K562 (cell line): Measurements from ENCODE around the gene GUK1. TPM values are rescaled to one million over a fixed set of nuclear protein-coding genes. Genes with fewer than 3 reads are reported as not detected.
A peak's percentile ranks its signal among the peaks of the same experiment; 100 is the strongest.

Experiments used
- ATAC-seq: fragments of 200-7000 bp; cut with Tn5 transposase; 3 replicates; pipeline ENCODE4 v1.9.1; 2020; ENCODE audit warnings: moderate library complexity
- BruUV-seq: library from RNA; stranded (reverse); fragments of 400-500 nt; replicated peaks from 2 replicates; lab custom pipeline; 2021; lab: Mats Ljungman, UMichigan
- CTCF ChIA-PET: fragments of 300-600 bp; formaldehyde crosslinking; extraction: SDS; loops from one replicate; lab custom pipeline; 2021; ENCODE audit warnings: low intra/inter-chr PET ratio; lab: Yijun Ruan, JAX
- POLR2A ChIA-PET: fragments of 300-600, 350-650 bp; sonication (Branson Sonifier 250); formaldehyde crosslinking; extraction: SDS; loops from one replicate; lab custom pipeline; 2021; ENCODE audit warnings: antibody characterized with exemption, inconsistent platforms; lab: Yijun Ruan, JAX
- DNase-seq, 4 experiments: peaks; one replicate each; pipeline versions ENCODE4 v3.0.0 to v3.0.0-alpha.2; 2011 to 2018; ENCODE audit warnings: low spot score in 3 of 4, mixed read lengths in 3 of 4; ENCODE audit errors: extremely low read depth in 1 of 4
- FAIRE-seq: peaks from 2 replicates; lab custom pipeline; 2011; peaks lifted over from hg19 to GRCh38; lab: Jason Lieb, UNC
- H2AFZ ChIP-seq: 2 replicates; pipeline ENCODE4 v1.6.0; 2011; ENCODE audit warnings: low read depth, low read length, control low read depth, inconsistent platforms
- H3K27ac ChIP-seq: fragments of 200-600 bp; 3 replicates; pipeline ENCODE4 v1.8.0; 2011; ENCODE audit warnings: low read depth, mild to moderate bottlenecking, control low read depth, inconsistent platforms, low read length, moderate library complexity, mixed read lengths; ENCODE audit errors: extremely low read depth
- H3K27me3 ChIP-seq, 2 experiments: fragments of 300-600 bp in 1 of 2; 2 replicates in 1 of 2; 3 replicates in 1 of 2; pipeline versions ENCODE4 v1.6.0 to v1.8.0; 2011; ENCODE audit warnings: inconsistent platforms in 2 of 2, low read length in 2 of 2, mild to moderate bottlenecking in 1 of 2, mixed read lengths in 1 of 2, moderate library complexity in 1 of 2; ENCODE audit not compliant: control insufficient read depth in 2 of 2, insufficient read depth in 2 of 2
- H3K36me3 ChIP-seq: fragments of 300-600 bp; 3 replicates; pipeline ENCODE4 v1.8.0; 2011; ENCODE audit warnings: mild to moderate bottlenecking, low read length, inconsistent platforms; ENCODE audit not compliant: control insufficient read depth, insufficient read depth
- H3K4me1 ChIP-seq, 2 experiments: fragments of 200-600 bp in 1 of 2; replicated peaks in 1 of 2; 2 replicates in 1 of 2; 3 replicates in 1 of 2; pipeline versions ENCODE4 v1.5.1 to v1.8.0; 2011; ENCODE audit warnings: inconsistent platforms in 2 of 2, low read length in 2 of 2, mild to moderate bottlenecking in 1 of 2, mixed read lengths in 1 of 2, moderate library complexity in 1 of 2; ENCODE audit not compliant: control insufficient read depth in 2 of 2, insufficient read depth in 2 of 2
- H3K4me2 ChIP-seq: 2 replicates; pipeline ENCODE4 v1.6.1; 2011; ENCODE audit warnings: low read length, control low read depth, inconsistent platforms, mixed read lengths; ENCODE audit not compliant: insufficient read depth
- H3K4me3 ChIP-seq: fragments of 200-600 bp; sonication (generic), shearing (Covaris generic); 2 replicates; pipeline ENCODE4 v1.5.1; 2016; ENCODE audit warnings: control low read depth, inconsistent platforms
- H3K79me2 ChIP-seq: fragments of 200-600 bp; 3 replicates; pipeline ENCODE4 v1.8.0; 2011; ENCODE audit warnings: low read length, inconsistent platforms; ENCODE audit not compliant: control insufficient read depth, insufficient read depth
- H3K9ac ChIP-seq, 2 experiments: 2 replicates each; pipeline versions ENCODE4 v1.6.0 to v1.6.1; 2011; ENCODE audit warnings: low read depth in 2 of 2, low read length in 2 of 2, control low read depth in 1 of 2, inconsistent platforms in 1 of 2, mild to moderate bottlenecking in 1 of 2, mixed read lengths in 1 of 2; ENCODE audit not compliant: insufficient read depth in 1 of 2
- H3K9me1 ChIP-seq: one replicate; pipeline ENCODE4 v1.6.0; 2011; ENCODE audit warnings: inconsistent platforms, mild to moderate bottlenecking, low read length, moderate library complexity; ENCODE audit not compliant: control insufficient read depth, insufficient read depth
- H3K9me3 ChIP-seq: replicated peaks from 2 replicates; pipeline ENCODE4 v1.5.1; 2011; ENCODE audit warnings: low read depth, low read length, inconsistent platforms; ENCODE audit not compliant: control insufficient read depth, insufficient read depth
- H4K20me1 ChIP-seq: replicated peaks from 2 replicates; pipeline ENCODE4 v1.6.1; 2011; ENCODE audit warnings: low read length, inconsistent platforms, mixed read lengths; ENCODE audit not compliant: control insufficient read depth, insufficient read depth
- CBX8 ChIP-seq: fragments of 200-600 bp; sonication (generic); IDR thresholded peaks from 2 replicates; pipeline ENCODE4 v1.6.1; 2012; ENCODE audit warnings: borderline replicate concordance, mixed run types, low read depth, mild to moderate bottlenecking, moderate library complexity, mixed read lengths, low read length, control low read depth, inconsistent platforms; ENCODE audit not compliant: poor library complexity, severe bottlenecking; ENCODE audit errors: extremely low read depth
- FOXO4 ChIP-seq: fragments of 450-650 bp; formaldehyde crosslinking; IDR thresholded peaks from 2 replicates; pipeline ENCODE4 v1.4.0; 2020; ENCODE audit warnings: mild to moderate bottlenecking, moderate library complexity
- KLF6 ChIP-seq: fragments of 250-450 bp; sonication (Bioruptor Pico); IDR thresholded peaks from 2 replicates; pipeline ENCODE4 v1.4.0; 2020; ENCODE audit warnings: mild to moderate bottlenecking, moderate library complexity, borderline replicate concordance
- NKRF ChIP-seq: fragments of 450-650 bp; IDR thresholded peaks from 2 replicates; pipeline ENCODE4 v1.6.1; 2016; ENCODE audit warnings: borderline replicate concordance
- NR2C1 ChIP-seq, 2 experiments: fragments of 450-650 bp; IDR thresholded peaks; 2 replicates each; pipeline ENCODE4 v1.6.1; 2017; ENCODE audit warnings: mild to moderate bottlenecking in 2 of 2, antibody characterized with exemption in 1 of 2, inconsistent platforms in 1 of 2, missing compliant biosample characterization in 1 of 2, missing genetic modification characterization in 1 of 2
- PHB2 ChIP-seq: fragments of 450-650 bp; IDR thresholded peaks from 2 replicates; pipeline ENCODE4 v1.6.1; 2017; ENCODE audit warnings: low read depth
- POLR2B ChIP-seq: fragments of 450-650 bp; IDR thresholded peaks from 2 replicates; pipeline ENCODE4 v1.6.1; 2018; ENCODE audit warnings: low read depth; ENCODE audit not compliant: partially characterized antibody
- RBM17 ChIP-seq: fragments of 200-400 bp; formaldehyde crosslinking; IDR thresholded peaks from 2 replicates; pipeline ENCODE4 v1.6.1; 2017; ENCODE audit warnings: low read depth, mild to moderate bottlenecking, low read length, borderline replicate concordance
- RERE ChIP-seq: sonication (generic); formaldehyde crosslinking; IDR thresholded peaks from 2 replicates; pipeline ENCODE4 v1.8.0; 2023; ENCODE audit warnings: missing genetic modification reagents, mild to moderate bottlenecking, borderline replicate concordance
- WGBS: fragments of 100-300 bp; shearing (Covaris generic); methylation state at CpG from one replicate; pipeline ENCODE4 v1.1.6; 2016; ENCODE audit warnings: low coverage, mixed read lengths; ENCODE audit not compliant: insufficient coverage; ENCODE audit errors: missing lambda C conversion rate; 5-methylcytosine and 5-hydroxymethylcytosine counted together
- in situ Hi-C: fragments of 300-500 bp; cut with MboI; formaldehyde crosslinking; loops from 4 replicates; pipeline ENCODE4 v1.15.0; 2018; ENCODE audit warnings: inconsistent platforms, mixed read lengths
- intact Hi-C: fragments of 100-400 bp; cut with micrococcal nuclease; formaldehyde crosslinking; loops from 2 replicates; pipeline ENCODE4 v1.14.2; 2022
- polyA plus RNA-seq, 8 experiments: library from polyadenylated mRNA; depleted of rRNA in 4 of 8; stranded (reverse) in 5 of 8; unstranded in 3 of 8; fragments of >200 nt; fragmentation: Nextera tagmentation in 2 of 8; fragmentation: Illumina TruSeq in 1 of 8; extraction: Ambion mirVana in 2 of 8; extraction: Trizol in 1 of 8; gene quantifications; 2 replicates each; pipeline versions ENCODE4 v1.2.1 to v1.2.3, GENCODE V29; 2011 to 2014; ENCODE audit warnings: inconsistent platforms in 1 of 8, missing spikeins in 1 of 8
- total RNA-seq, 7 experiments: library from RNA; depleted of rRNA in 6 of 7; stranded (reverse); fragments of >200 nt in 6 of 7; fragmentation: Illumina TruSeq in 2 of 7; extraction: Trizol in 2 of 7; gene quantifications; 2 replicates each; pipeline versions ENCODE4 v1.2.1 to v1.2.3, GENCODE V29; 2011 to 2021; ENCODE audit warnings: low replicate concordance in 1 of 7

GUK1 gene
- total and polyA plus RNA-seq, 9 of the 15 experiments (the other 6 are each of a cell fraction or from before 2014, with no cell fraction given) = 7.0 to 331 (median 132) TPM

GRCh38 chr1:228159008-228159665 lies 19.1 kb downstream of the GUK1 start (continued):
- no peak for TF ChIP-seq FOXO4 (CRISPR knock-in tag)

- DNase-seq (no peak), FAIRE-seq (no peak), ATAC-seq (no peak)
- Histone ChIP-seq H3K36me3 (no peaks in the 10 kb centered on the region), H3K9me1 (peaks cover 12% of the 10 kb centered on the region), H3K9ac (peak overlapping the region in 1 of 2 experiments; percentile 38; a peak in 2 of 4 replicates), H3K9me3 (no peaks in the 10 kb centered on the region), H4K20me1 (peaks cover 6% of the 10 kb centered on the region), H3K4me2 (no peak overlapping the region), H2AFZ (no peak overlapping the region), H3K27me3 (no peaks in the 10 kb centered on the region), H3K79me2 (no peaks in the 10 kb centered on the region), H3K4me1 (peaks cover 10 to 70% of the 10 kb centered on the region in 2 experiments; a peak in 4 of 5 replicates), H3K4me3 (no peak overlapping the region), H3K27ac (no peak overlapping the region)
- BruUV-seq = no TSS peak
- WGBS = 14% methylated on average over 11 of the region's 15 CpGs
- POLR2A ChIA-PET = interaction anchor here (1.0 to 3.3 kb wide), 4 partner anchors 9 to 18 kb away, joined by 4 to 15 read pairs (median 7); no protein-coding TSS in a partner anchor
- CTCF ChIA-PET = no interaction called here
- in situ Hi-C loops (no loop called here), intact Hi-C loops (no loop called here)
- TF ChIP-seq KLF6 (CRISPR knock-in tag) (no peak), NR2C1 (IDR thresholded peaks at IDR 0.05) (no peak), NR2C1 (tag; IDR thresholded peaks at IDR 0.05) (no peak), PHB2 (no peak), POLR2B (no peak), NKRF (no peak), RBM17 (no peak), CBX8 (no peak), RERE (CRISPR knock-in tag) (no peak)
Measured at GRCh38 chr1:228160201-228160761, 20.2 kb downstream of the GUK1 start.
